Tibial nerve (tissue), 3 donors: ENCODE data around the gene TMEM138.

Source experiments
- CTCF ChIP-seq, 5 experiments: fragments of 200-600 bp in 3 of 5; fragments of 450-650 bp in 2 of 5; sonication (generic) in 3 of 5; IDR thresholded peaks; one replicate each; pipeline ENCODE4 v1.5.1; 2016 to 2019; ENCODE audit warnings: antibody characterized with exemption in 5 of 5, mild to moderate bottlenecking in 3 of 5, moderate library complexity in 2 of 5
- POLR2A ChIP-seq, 2 donors: fragments of 450-650 bp; IDR thresholded peaks; one replicate each; pipeline ENCODE4 v1.6.1; 2017; ENCODE audit warnings: antibody characterized with exemption in 2 of 2, mild to moderate bottlenecking in 2 of 2, moderate library complexity in 2 of 2

- no peak for TF ChIP-seq CTCF (IDR thresholded peaks at IDR 0.05)
- no peak for TF ChIP-seq POLR2A (IDR thresholded peaks at IDR 0.05)
These were observed 51.3 kb downstream of the TMEM138 start for GRCh38 chr11:61413496-61413895.
